OCI-LY3 (cell line): ENCODE data around the gene GPR45.

Source experiments
- H2AFZ ChIP-seq: fragments of 200-600, 300-600 bp; shearing (Covaris generic); 2 replicates; pipeline ENCODE4 v1.6.0; 2014; ENCODE audit warnings: antibody characterized with exemption, low read depth, low read length
- H3K27ac ChIP-seq: fragments of 200-600, 300-600 bp; sonication (generic); 2 replicates; pipeline ENCODE4 v1.5.1; 2014; ENCODE audit warnings: mild to moderate bottlenecking, low read length, moderate library complexity, mixed read lengths
- H3K27me3 ChIP-seq: fragments of 200-600, 300-600 bp; sonication (generic); 2 replicates; pipeline ENCODE4 v1.6.1; 2014; ENCODE audit warnings: low read depth, low read length, mixed read lengths
- H3K36me3 ChIP-seq: fragments of 200-600, 300-600 bp; sonication (generic); replicated peaks from 2 replicates; pipeline ENCODE3; 2014; ENCODE audit warnings: low read depth, low read length, mixed read lengths
- H3K4me1 ChIP-seq: fragments of 300-600, 200-600 bp; sonication (generic); 2 replicates; pipeline ENCODE4 v1.6.1; 2014; ENCODE audit warnings: low read length, mixed read lengths
- H3K4me2 ChIP-seq: fragments of 200-600, 300-600 bp; sonication (generic); 2 replicates; pipeline ENCODE4 v1.6.1; 2014; ENCODE audit warnings: low read length, mixed read lengths
- H3K4me3 ChIP-seq: fragments of 300-600, 200-600 bp; sonication (generic); 2 replicates; pipeline ENCODE4 v1.5.1; 2014; ENCODE audit warnings: antibody characterized with exemption, mild to moderate bottlenecking, low read length, moderate library complexity
- H3K79me2 ChIP-seq: fragments of 300-600, 200-600 bp; shearing (Covaris generic); 2 replicates; pipeline ENCODE4 v1.6.1; 2014; ENCODE audit warnings: mild to moderate bottlenecking, low read length, mixed read lengths
- H3K9ac ChIP-seq: fragments of 300-600, 200-600 bp; shearing (Covaris generic); 2 replicates; pipeline ENCODE4 v1.6.0; 2014; ENCODE audit warnings: mild to moderate bottlenecking, low read length, moderate library complexity
- H3K9me3 ChIP-seq: fragments of 200-600, 300-600 bp; shearing (Covaris generic); 2 replicates; pipeline ENCODE4 v1.6.1; 2014; ENCODE audit warnings: low read length, mixed read lengths; ENCODE audit not compliant: insufficient read depth
- H4K20me1 ChIP-seq: fragments of 200-600, 300-600 bp; sonication (generic); 2 replicates; pipeline ENCODE4 v1.6.1; 2016; ENCODE audit warnings: low read length, mixed read lengths; ENCODE audit not compliant: insufficient read depth
- EZH2phosphoT487 ChIP-seq: fragments of 200-600 bp; shearing (Covaris generic); IDR thresholded peaks from 2 replicates; pipeline ENCODE4 v1.6.1; 2018; ENCODE audit warnings: antibody characterized with exemption, mixed run types, low read depth
- TF ChIP-seq, protein P1 (sequence below): fragments of 200-600, 300-600 bp; sonication (generic); IDR thresholded peaks from 2 replicates; pipeline ENCODE4 v1.5.1; 2014; ENCODE audit warnings: antibody characterized with exemption, low read length, low read depth

The GPR45 gene

DNA sequence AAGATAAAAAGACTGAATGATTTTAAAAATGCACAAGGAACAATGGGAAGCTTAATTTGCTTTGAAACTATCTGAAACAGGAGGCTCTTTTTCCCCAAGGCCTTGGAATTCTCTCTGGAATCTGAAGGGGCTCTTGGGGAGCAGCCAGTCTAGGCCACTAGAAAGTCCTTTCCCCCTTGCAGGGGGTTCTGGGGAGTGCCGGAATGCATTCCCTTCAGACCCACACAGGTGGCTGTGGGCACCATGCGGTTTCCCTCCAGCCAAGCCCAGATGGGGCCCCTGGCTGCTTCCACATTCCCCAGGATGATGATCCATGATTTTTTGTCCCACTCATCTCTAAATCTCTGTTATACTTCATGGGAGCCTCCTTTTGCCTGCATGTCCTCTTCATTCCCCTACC lies 10.7 kb downstream of the GPR45 start:
- Histone ChIP-seq H3K9me3 (no peaks in the 10 kb centered on the region), H3K4me2 (no peak overlapping the region), H3K36me3 (no peaks in the 10 kb centered on the region), H3K27ac (no peak overlapping the region), H3K4me3 (no peak overlapping the region), H3K79me2 (no peaks in the 10 kb centered on the region), H3K9ac (no peak overlapping the region), H3K27me3 (no peaks in the 10 kb centered on the region), H4K20me1 (no peaks in the 10 kb centered on the region), H3K4me1 (peaks cover 7% of the 10 kb centered on the region), H2AFZ (no peak overlapping the region)
- TF ChIP-seq, protein P1, sequence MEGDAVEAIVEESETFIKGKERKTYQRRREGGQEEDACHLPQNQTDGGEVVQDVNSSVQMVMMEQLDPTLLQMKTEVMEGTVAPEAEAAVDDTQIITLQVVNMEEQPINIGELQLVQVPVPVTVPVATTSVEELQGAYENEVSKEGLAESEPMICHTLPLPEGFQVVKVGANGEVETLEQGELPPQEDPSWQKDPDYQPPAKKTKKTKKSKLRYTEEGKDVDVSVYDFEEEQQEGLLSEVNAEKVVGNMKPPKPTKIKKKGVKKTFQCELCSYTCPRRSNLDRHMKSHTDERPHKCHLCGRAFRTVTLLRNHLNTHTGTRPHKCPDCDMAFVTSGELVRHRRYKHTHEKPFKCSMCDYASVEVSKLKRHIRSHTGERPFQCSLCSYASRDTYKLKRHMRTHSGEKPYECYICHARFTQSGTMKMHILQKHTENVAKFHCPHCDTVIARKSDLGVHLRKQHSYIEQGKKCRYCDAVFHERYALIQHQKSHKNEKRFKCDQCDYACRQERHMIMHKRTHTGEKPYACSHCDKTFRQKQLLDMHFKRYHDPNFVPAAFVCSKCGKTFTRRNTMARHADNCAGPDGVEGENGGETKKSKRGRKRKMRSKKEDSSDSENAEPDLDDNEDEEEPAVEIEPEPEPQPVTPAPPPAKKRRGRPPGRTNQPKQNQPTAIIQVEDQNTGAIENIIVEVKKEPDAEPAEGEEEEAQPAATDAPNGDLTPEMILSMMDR, result no peak
- TF ChIP-seq EZH2phosphoT487, result no peak

DNA sequence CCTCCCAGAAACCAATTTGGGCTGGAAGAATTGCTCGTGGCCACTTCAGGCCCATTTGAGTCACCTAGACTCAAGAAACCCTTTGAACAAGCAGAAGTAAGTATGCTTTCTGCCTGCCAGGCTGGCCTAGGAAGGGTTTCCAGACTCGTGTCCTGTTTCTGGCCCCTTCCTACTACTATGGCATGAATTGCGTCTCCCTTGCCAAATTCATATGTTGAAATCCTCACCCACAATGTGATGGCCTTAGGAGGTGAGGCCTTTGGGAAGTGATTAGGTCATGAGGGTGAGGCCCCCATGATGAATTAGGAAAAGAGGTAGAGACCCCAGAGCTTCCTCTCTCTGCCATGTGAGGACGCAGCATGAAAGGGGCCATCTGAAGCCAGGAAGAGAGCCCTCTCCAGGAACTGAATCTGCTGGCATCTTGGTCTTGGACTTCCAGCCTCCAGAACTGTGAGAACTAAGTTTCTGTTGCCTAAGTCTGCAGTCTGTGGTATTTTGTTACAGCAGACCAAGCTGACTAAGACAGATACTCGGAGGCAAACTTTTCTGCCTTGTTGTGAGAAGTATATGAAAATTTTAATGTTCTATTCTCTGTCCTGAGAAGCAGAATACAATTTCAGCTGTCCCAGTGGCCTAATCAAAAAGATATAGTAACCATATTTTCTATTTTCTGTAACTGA lies 13.1 kb downstream of the GPR45 start:
- Histone ChIP-seq H3K4me1 (peaks cover 12% of the 10 kb centered on the region), H3K4me3 (no peak overlapping the region), H3K27ac (no peak overlapping the region), H3K9ac (no peak overlapping the region), H3K79me2 (no peaks in the 10 kb centered on the region), H3K4me2 (no peak overlapping the region), H3K9me3 (no peaks in the 10 kb centered on the region), H4K20me1 (no peaks in the 10 kb centered on the region), H3K27me3 (no peaks in the 10 kb centered on the region), H2AFZ (no peak overlapping the region), H3K36me3 (no peaks in the 10 kb centered on the region)
- TF ChIP-seq, protein P1, result no peak
- TF ChIP-seq EZH2phosphoT487, result no peak

DNA sequence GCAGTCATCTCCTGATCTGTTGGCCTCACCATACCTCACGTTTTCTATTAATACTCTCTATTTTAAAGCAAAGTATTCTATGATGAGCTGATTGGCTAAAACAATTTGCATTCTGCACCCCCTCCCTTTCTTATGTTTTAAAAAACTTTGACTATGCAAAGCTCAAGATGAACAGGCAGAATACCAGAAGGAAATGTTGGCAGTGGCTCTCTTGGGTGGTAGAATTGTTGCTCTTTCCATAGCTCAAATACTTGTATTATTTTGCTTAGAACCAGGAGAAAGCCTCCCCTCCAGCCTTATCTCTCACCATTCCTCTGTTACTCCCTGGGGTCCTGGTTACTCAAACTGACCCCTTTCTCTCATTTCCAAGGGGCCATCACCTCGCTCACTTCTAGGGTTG lies 14.4 kb downstream of the GPR45 start:
- Histone ChIP-seq H3K4me2 (no peak overlapping the region), H4K20me1 (no peaks in the 10 kb centered on the region), H3K79me2 (no peaks in the 10 kb centered on the region), H3K4me3 (no peak overlapping the region), H3K27ac (no peak overlapping the region), H3K9me3 (no peaks in the 10 kb centered on the region), H3K36me3 (no peaks in the 10 kb centered on the region), H3K4me1 (peaks cover 12% of the 10 kb centered on the region), H3K27me3 (no peaks in the 10 kb centered on the region), H2AFZ (no peak overlapping the region), H3K9ac (no peak overlapping the region)
- no peak for TF ChIP-seq EZH2phosphoT487
- TF ChIP-seq, protein P1, result no peak

DNA sequence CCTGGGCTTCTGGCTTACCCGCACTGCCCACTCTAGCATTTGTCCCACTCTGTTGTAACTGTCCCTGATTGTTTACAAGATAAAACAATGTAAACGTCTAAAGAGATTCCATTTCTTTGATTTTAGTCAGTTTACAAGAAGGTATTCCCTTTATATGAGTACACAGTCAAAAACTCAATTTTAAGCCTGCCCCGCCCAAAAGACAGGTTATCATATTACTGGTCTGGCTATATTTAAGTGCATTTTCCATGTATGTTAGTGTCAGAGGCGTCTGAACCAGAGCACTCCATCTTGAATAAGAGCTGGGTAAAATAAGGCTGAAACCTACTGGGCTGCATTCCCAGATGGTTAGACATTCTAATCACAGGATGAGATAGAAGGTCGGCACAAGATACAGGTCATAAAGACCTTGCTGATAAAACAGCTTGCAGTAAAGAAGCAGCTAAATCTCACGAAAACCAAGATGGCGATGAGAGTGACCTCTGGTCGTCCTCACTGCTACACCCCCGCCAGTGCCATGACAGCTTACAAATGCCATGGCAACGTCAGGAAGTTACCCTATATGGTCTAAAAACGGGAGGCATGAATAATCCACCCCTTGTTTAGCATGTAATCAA lies 15.0 kb downstream of the GPR45 start:
- Histone ChIP-seq H3K36me3 (no peaks in the 10 kb centered on the region), H3K4me3 (no peak overlapping the region), H4K20me1 (no peaks in the 10 kb centered on the region), H3K9me3 (no peaks in the 10 kb centered on the region), H2AFZ (no peak overlapping the region), H3K4me2 (no peak overlapping the region), H3K79me2 (no peaks in the 10 kb centered on the region), H3K27me3 (no peaks in the 10 kb centered on the region), H3K27ac (no peak overlapping the region), H3K4me1 (peaks cover 12% of the 10 kb centered on the region), H3K9ac (no peak overlapping the region)
- TF ChIP-seq, protein P1, result no peak
- TF ChIP-seq EZH2phosphoT487, result no peak
